Measurements from ENCODE around the gene SCYGR8. TPM values are rescaled to one million over a fixed set of nuclear protein-coding genes. Genes with fewer than 3 reads are reported as not detected.
A peak's percentile ranks its signal among the peaks of the same experiment; 100 is the strongest.

SCYGR8 gene
- total RNA-seq, 1 experiment from 2014 or later = not detected

- TF ChIP-seq CTCF (IDR thresholded peaks at IDR 0.05; ENCODE audit: unreplicated experiment) = no peak
- Mint-ChIP-seq H3K4me1 (ENCODE audit: low read depth, unreplicated experiment) (peaks cover 30% of the 10 kb centered on the region), H3K4me3 (ENCODE audit: low read depth, unreplicated experiment) (no peak overlapping the region), H3K27ac (ENCODE audit: unreplicated experiment) (no peak overlapping the region), H3K27me3 (ENCODE audit: unreplicated experiment) (no peaks in the 10 kb centered on the region), H3K36me3 (ENCODE audit: insufficient read depth, unreplicated experiment) (no peaks in the 10 kb centered on the region), H3K9me3 (ENCODE audit: low read depth, unreplicated experiment) (no peaks in the 10 kb centered on the region)
- no peak for DNase-seq
- BruUV-seq (replicated peaks) = no TSS peak
- CTCF ChIA-PET = interaction anchor here (0.6 to 1.7 kb wide), 4 partner anchors 9 to 87 kb away, joined by 3 to 17 read pairs (median 6); no protein-coding TSS in a partner anchor
- intact Hi-C loops (cut with micrococcal nuclease; ENCODE audit: unreplicated experiment) = loop anchor here (2.0 kb wide), 3 partner anchors 44 to 110 kb away; no protein-coding TSS in a partner anchor
Measured at GRCh38 chr2:227774895-227775842, 29.5 kb downstream of the SCYGR8 start.

DNA sequence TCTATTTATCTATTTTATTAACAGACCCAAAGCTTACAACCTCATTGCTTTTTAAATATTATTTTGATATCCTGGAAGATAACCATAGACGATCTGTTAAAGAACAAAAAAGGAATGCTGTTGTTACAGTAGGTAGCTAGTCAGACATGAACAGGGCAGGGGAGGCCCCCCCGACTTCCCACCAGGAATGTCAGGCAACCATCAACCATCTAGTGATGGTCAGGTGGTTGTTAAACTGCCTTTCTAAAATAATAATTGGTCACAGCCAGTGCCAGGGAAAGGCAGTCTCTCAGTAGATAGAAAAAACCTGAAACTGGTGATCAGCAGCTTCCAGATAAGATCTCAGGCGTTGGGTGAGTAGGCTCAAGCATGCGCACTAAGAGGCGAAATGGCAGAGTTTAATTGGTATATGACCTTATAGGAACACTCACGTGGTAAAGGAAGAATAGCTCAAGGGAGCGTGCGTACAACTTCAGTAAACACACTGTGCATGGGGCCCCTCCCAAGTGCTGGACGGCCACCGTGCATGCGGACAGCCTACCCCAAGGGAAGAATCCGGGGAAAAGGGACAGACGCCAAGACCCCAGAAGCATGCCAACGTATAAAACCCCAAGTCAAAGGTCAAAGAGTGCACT is 35.4 kb downstream of the SCYGR8 start:
- CTCF ChIA-PET = interaction anchor here (0.6 to 1.1 kb wide), 4 partner anchors 10 to 34 kb away, joined by 3 to 5 read pairs (median 3); no protein-coding TSS in a partner anchor
- H3K9me3 Mint-ChIP-seq (ENCODE audit: low read depth, unreplicated experiment) = no peaks in the 10 kb centered on the region
- intact Hi-C loops (cut with micrococcal nuclease; ENCODE audit: unreplicated experiment) = no loop called here
- peak; percentile 35 for DNase-seq
- TF ChIP-seq CTCF (IDR thresholded peaks at IDR 0.05; ENCODE audit: unreplicated experiment) = no peak
- no TSS peak for BruUV-seq (replicated peaks)
- no peak overlapping the region for H3K27ac Mint-ChIP-seq (ENCODE audit: unreplicated experiment)
- H3K36me3 Mint-ChIP-seq (ENCODE audit: insufficient read depth, unreplicated experiment) = no peaks in the 10 kb centered on the region
- peaks cover 39% of the 10 kb centered on the region for H3K4me1 Mint-ChIP-seq (ENCODE audit: low read depth, unreplicated experiment)
- no peaks in the 10 kb centered on the region for H3K27me3 Mint-ChIP-seq (ENCODE audit: unreplicated experiment)
- peak overlapping the region; percentile 42 for H3K4me3 Mint-ChIP-seq (ENCODE audit: low read depth, unreplicated experiment)

- CTCF ChIA-PET = interaction anchor here (0.6 to 1.1 kb wide), 2 partner anchors 16 to 34 kb away, joined by 3 to 5 read pairs; no protein-coding TSS in a partner anchor
- no peak for TF ChIP-seq CTCF (IDR thresholded peaks at IDR 0.05; ENCODE audit: unreplicated experiment)
Measured at GRCh38 chr2:227781841-227782240, 36.1 kb downstream of the SCYGR8 start.

DNA sequence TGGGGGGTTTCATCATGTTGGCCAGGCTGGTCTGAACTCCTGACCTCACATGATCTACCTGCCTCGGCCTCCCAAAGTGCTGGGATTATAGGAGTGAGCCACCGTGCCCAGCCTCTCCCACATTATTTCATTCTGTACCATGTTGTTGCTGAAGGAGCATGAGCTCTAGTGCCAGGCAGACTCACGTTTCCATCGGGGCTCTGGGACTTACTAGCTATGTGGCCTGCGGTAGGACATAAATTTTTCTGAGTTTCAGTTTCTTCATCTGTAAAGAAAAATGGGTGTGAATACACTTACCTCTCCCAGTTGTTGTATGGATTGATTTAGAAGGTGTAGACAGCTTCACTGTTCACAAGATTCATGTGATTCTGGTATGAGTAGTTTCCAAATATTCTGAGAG is 37.1 kb downstream of the SCYGR8 start:
- CTCF ChIA-PET = interaction anchor here (0.6 to 1.1 kb wide), 2 partner anchors 9 to 273 kb away, joined by 3 read pairs; no protein-coding TSS in a partner anchor
- H3K9me3 Mint-ChIP-seq (ENCODE audit: low read depth, unreplicated experiment) = no peaks in the 10 kb centered on the region
- DNase-seq = no peak

More at GRCh38 chr2:227781841-227782240, 36.1 kb downstream of the SCYGR8 start:
- no TSS peak for BruUV-seq (replicated peaks)
- Mint-ChIP-seq H3K27me3 (ENCODE audit: unreplicated experiment) (no peaks in the 10 kb centered on the region), H3K9me3 (ENCODE audit: low read depth, unreplicated experiment) (no peaks in the 10 kb centered on the region), H3K36me3 (ENCODE audit: insufficient read depth, unreplicated experiment) (no peaks in the 10 kb centered on the region), H3K27ac (ENCODE audit: unreplicated experiment) (no peak overlapping the region), H3K4me1 (ENCODE audit: low read depth, unreplicated experiment) (peaks cover 37% of the 10 kb centered on the region), H3K4me3 (ENCODE audit: low read depth, unreplicated experiment) (no peak overlapping the region)
- no peak for DNase-seq
- intact Hi-C loops (cut with micrococcal nuclease; ENCODE audit: unreplicated experiment) = no loop called here

More for the DNA sequence above, 37.1 kb downstream of the SCYGR8 start:
- Mint-ChIP-seq H3K27ac (ENCODE audit: unreplicated experiment) (no peak overlapping the region), H3K4me3 (ENCODE audit: low read depth, unreplicated experiment) (no peak overlapping the region), H3K4me1 (ENCODE audit: low read depth, unreplicated experiment) (peaks cover 32% of the 10 kb centered on the region), H3K27me3 (ENCODE audit: unreplicated experiment) (no peaks in the 10 kb centered on the region), H3K36me3 (ENCODE audit: insufficient read depth, unreplicated experiment) (no peaks in the 10 kb centered on the region)
- BruUV-seq (replicated peaks) = no TSS peak
- TF ChIP-seq CTCF (IDR thresholded peaks at IDR 0.05; ENCODE audit: unreplicated experiment) = no peak
- intact Hi-C loops (cut with micrococcal nuclease; ENCODE audit: unreplicated experiment) = no loop called here
